CD4-positive, alpha-beta memory T cell (primary cell): ENCODE data around the gene HIRA. TPM values are rescaled to one million over a fixed set of nuclear protein-coding genes. Genes with fewer than 3 reads are reported as not detected.

Experiments
- CTCF ChIA-PET: fragments of 350-600 bp; sonication (Branson Sonifier 250); formaldehyde crosslinking; loops from one replicate; lab custom pipeline; 2021; ENCODE audit warnings: inconsistent platforms; ENCODE audit not compliant: partially characterized antibody; lab: Charles Lee
- POLR2A ChIA-PET: fragments of 350-600 bp; sonication (Branson Sonifier 250); formaldehyde crosslinking; loops from one replicate; lab custom pipeline; 2021; ENCODE audit not compliant: partially characterized antibody; lab: Charles Lee
- DNase-seq, 5 donors: peaks; one replicate each; pipeline versions ENCODE4 v3.0.0 to v3.0.0-alpha.2; 2020 to 2022; ENCODE audit warnings: mixed read lengths in 1 of 5
- H3K27ac ChIP-seq: one replicate; pipeline ENCODE4 v1.7.0; 2013; ENCODE audit warnings: low read depth, low read length
- H3K27me3 ChIP-seq: 2 replicates; pipeline ENCODE4 v1.7.0; 2013; ENCODE audit warnings: mild to moderate bottlenecking, low read length, moderate library complexity; ENCODE audit not compliant: insufficient read depth
- H3K36me3 ChIP-seq: 2 replicates; pipeline ENCODE4 v1.7.0; 2013; ENCODE audit warnings: mild to moderate bottlenecking, low read length, moderate library complexity; ENCODE audit not compliant: insufficient read depth
- H3K4me1 ChIP-seq: 2 replicates; pipeline ENCODE4 v1.7.0; 2013; ENCODE audit warnings: mild to moderate bottlenecking, low read length, moderate library complexity; ENCODE audit not compliant: insufficient read depth
- H3K4me3 ChIP-seq, 2 donors: one replicate each; pipeline ENCODE4 v1.7.0; 2013; ENCODE audit warnings: low read length in 2 of 2, mild to moderate bottlenecking in 1 of 2
- H3K9me3 ChIP-seq, 2 donors: one replicate each; pipeline ENCODE4 v1.7.0; 2013; ENCODE audit warnings: low read length in 2 of 2, control low read depth in 1 of 2; ENCODE audit not compliant: control insufficient read depth in 1 of 2
- H3K27ac Mint-ChIP-seq, 7 donors: one replicate each; pipeline ENCODE4 v1.8.0; 2020 to 2021; ENCODE audit warnings: mixed read lengths in 7 of 7, mild to moderate bottlenecking in 6 of 7, inconsistent platforms in 3 of 7, moderate library complexity in 3 of 7
- H3K27me3 Mint-ChIP-seq, 2 donors: one replicate each; pipeline ENCODE4 v1.8.0; 2020 to 2021; ENCODE audit warnings: mixed read lengths in 2 of 2
- H3K36me3 Mint-ChIP-seq, 2 donors: one replicate each; pipeline ENCODE4 v1.8.0; 2020 to 2021; ENCODE audit warnings: mixed read lengths in 2 of 2, inconsistent platforms in 1 of 2, mild to moderate bottlenecking in 1 of 2
- H3K4me1 Mint-ChIP-seq, 4 donors: one replicate each; pipeline ENCODE4 v1.8.0; 2020 to 2021; ENCODE audit warnings: mixed read lengths in 4 of 4, mild to moderate bottlenecking in 1 of 4
- H3K4me3 Mint-ChIP-seq, 8 donors: one replicate each; pipeline ENCODE4 v1.8.0; 2020 to 2021; ENCODE audit warnings: mixed read lengths in 8 of 8, mild to moderate bottlenecking in 7 of 8, moderate library complexity in 6 of 8, inconsistent platforms in 3 of 8
- H3K9me3 Mint-ChIP-seq, 8 donors: one replicate each; pipeline ENCODE4 v1.8.0; 2020 to 2021; ENCODE audit warnings: mixed read lengths in 8 of 8, mild to moderate bottlenecking in 5 of 8, inconsistent platforms in 3 of 8, moderate library complexity in 1 of 8
- intact Hi-C: fragments of 100-400 bp; cut with micrococcal nuclease; formaldehyde crosslinking; loops from one replicate; pipeline ENCODE4 v1.15.1; 2023
- polyA plus RNA-seq, 2 donors: library from polyadenylated mRNA; unstranded; fragments of 300-500 nt; fragmentation: Illumina TruSeq; gene quantifications; one replicate each; pipeline ENCODE4 v1.2.3, GENCODE V29; 2021
- total RNA-seq, 2 experiments: library from RNA; stranded (reverse); gene quantifications; one replicate each; pipeline ENCODE4 v1.2.3, GENCODE V29; 2021

The HIRA gene
- total and polyA plus RNA-seq, 4 experiments from 2014 or later: 1.4 to 30.8 (median 17.6) TPM

GRCh38 chr22:19353363-19354131, 78.0 kb downstream of the HIRA start:
- no peaks in the 10 kb centered on the region for H3K27me3 ChIP-seq
- ChIA-PET CTCF (no interaction called here), POLR2A (no interaction called here)
- peaks cover 82% of the 10 kb centered on the region for H3K36me3 ChIP-seq
- no peaks in the 10 kb centered on the region for H3K4me1 ChIP-seq
- Mint-ChIP-seq H3K27ac (peak overlapping the region in 2 of 7 donors; percentile 7 to 44), H3K4me3 (no peak overlapping the region), H3K27me3 (no peaks in the 10 kb centered on the region), H3K4me1 (no peaks in the 10 kb centered on the region), H3K36me3 (peaks cover 51 to 74% of the 10 kb centered on the region in 2 donors), H3K9me3 (no peaks in the 10 kb centered on the region)
- H3K27ac ChIP-seq: no peak overlapping the region
- intact Hi-C loops: no loop called here
- no peak for DNase-seq
- no peak overlapping the region for H3K4me3 ChIP-seq
- no peaks in the 10 kb centered on the region for H3K9me3 ChIP-seq

- no peaks in the 10 kb centered on the region for H3K4me1 ChIP-seq
- intact Hi-C loops: no loop called here
- no peak overlapping the region for H3K27ac Mint-ChIP-seq
- H3K4me3 ChIP-seq: no peak overlapping the region
- ChIA-PET CTCF (no interaction called here), POLR2A (no interaction called here)
- H3K4me1 Mint-ChIP-seq: no peaks in the 10 kb centered on the region
- H3K27ac ChIP-seq: no peak overlapping the region
- H3K36me3 Mint-ChIP-seq: peaks cover 45 to 72% of the 10 kb centered on the region in 2 donors
- no peaks in the 10 kb centered on the region for H3K9me3 ChIP-seq
- no peak overlapping the region for H3K4me3 Mint-ChIP-seq
- H3K27me3 ChIP-seq: no peaks in the 10 kb centered on the region
- H3K27me3 Mint-ChIP-seq: no peaks in the 10 kb centered on the region
- H3K9me3 Mint-ChIP-seq: no peaks in the 10 kb centered on the region
- H3K36me3 ChIP-seq: peaks cover 81% of the 10 kb centered on the region
- no peak for DNase-seq
Observed at GRCh38 chr22:19352766-19353165, 78.8 kb downstream of the HIRA start.

- no peaks in the 10 kb centered on the region for H3K9me3 ChIP-seq
- CTCF ChIA-PET: no interaction called here
- H3K4me1 ChIP-seq: no peaks in the 10 kb centered on the region
- peaks cover 76% of the 10 kb centered on the region for H3K36me3 ChIP-seq
- H3K27me3 ChIP-seq: no peaks in the 10 kb centered on the region
- H3K4me3 ChIP-seq: no peak overlapping the region
- H3K36me3 Mint-ChIP-seq: peaks cover 48 to 69% of the 10 kb centered on the region in 2 donors
- H3K4me1 Mint-ChIP-seq: no peaks in the 10 kb centered on the region
- POLR2A ChIA-PET: no interaction called here
- peak overlapping the region in 1 of 7 donors; percentile 82 for H3K27ac Mint-ChIP-seq
- no peaks in the 10 kb centered on the region for H3K27me3 Mint-ChIP-seq
- no peak overlapping the region for H3K27ac ChIP-seq
- intact Hi-C loops: no loop called here
- no peak for DNase-seq
- H3K4me3 Mint-ChIP-seq: no peak overlapping the region
- H3K9me3 Mint-ChIP-seq: no peaks in the 10 kb centered on the region
Observed at GRCh38 chr22:19352217-19352616, 79.3 kb downstream of the HIRA start.

GRCh38 chr22:19351604-19352003, 79.9 kb downstream of the HIRA start:
- Mint-ChIP-seq H3K4me1 (no peaks in the 10 kb centered on the region), H3K4me3 (no peak overlapping the region), H3K9me3 (no peaks in the 10 kb centered on the region), H3K27ac (peak overlapping the region in 4 of 7 donors; percentile 42 to 56 (median 46)), H3K27me3 (no peaks in the 10 kb centered on the region), H3K36me3 (peaks cover 52 to 72% of the 10 kb centered on the region in 2 donors)
- intact Hi-C loops: no loop called here
- Histone ChIP-seq H3K4me3 (no peak overlapping the region), H3K9me3 (no peaks in the 10 kb centered on the region), H3K27me3 (no peaks in the 10 kb centered on the region), H3K4me1 (no peaks in the 10 kb centered on the region), H3K36me3 (peaks cover 70% of the 10 kb centered on the region), H3K27ac (no peak overlapping the region)
- no peak for DNase-seq
- ChIA-PET CTCF (no interaction called here), POLR2A (no interaction called here)

- Histone ChIP-seq H3K36me3 (peaks cover 67% of the 10 kb centered on the region), H3K4me1 (no peaks in the 10 kb centered on the region), H3K27ac (no peak overlapping the region), H3K4me3 (no peak overlapping the region), H3K27me3 (no peaks in the 10 kb centered on the region), H3K9me3 (no peaks in the 10 kb centered on the region)
- Mint-ChIP-seq H3K4me1 (no peaks in the 10 kb centered on the region), H3K9me3 (no peaks in the 10 kb centered on the region), H3K27ac (peak overlapping the region in 1 of 7 donors; percentile 48), H3K27me3 (no peaks in the 10 kb centered on the region), H3K4me3 (no peak overlapping the region), H3K36me3 (peaks cover 55 to 73% of the 10 kb centered on the region in 2 donors)
- ChIA-PET POLR2A (no interaction called here), CTCF (no interaction called here)
- intact Hi-C loops: no loop called here
- DNase-seq: no peak
Observed at GRCh38 chr22:19350947-19351346, 80.6 kb downstream of the HIRA start.

GRCh38 chr22:19350476-19350859, 81.1 kb downstream of the HIRA start:
- Mint-ChIP-seq H3K27me3 (no peaks in the 10 kb centered on the region), H3K27ac (peak overlapping the region in 3 of 7 donors; percentile 23 to 56 (median 53)), H3K4me1 (no peaks in the 10 kb centered on the region), H3K4me3 (no peak overlapping the region), H3K36me3 (peaks cover 52 to 75% of the 10 kb centered on the region in 2 donors), H3K9me3 (no peaks in the 10 kb centered on the region)
- H3K36me3 ChIP-seq: peaks cover 63% of the 10 kb centered on the region
- no peaks in the 10 kb centered on the region for H3K9me3 ChIP-seq
- POLR2A ChIA-PET: no interaction called here
- H3K27me3 ChIP-seq: no peaks in the 10 kb centered on the region
- H3K27ac ChIP-seq: no peak overlapping the region
- intact Hi-C loops: no loop called here
- no peaks in the 10 kb centered on the region for H3K4me1 ChIP-seq
- CTCF ChIA-PET: no interaction called here
- H3K4me3 ChIP-seq: no peak overlapping the region
- DNase-seq: no peak

- intact Hi-C loops: no loop called here
- Histone ChIP-seq H3K36me3 (peaks cover 57% of the 10 kb centered on the region), H3K27ac (no peak overlapping the region), H3K4me3 (no peak overlapping the region), H3K9me3 (no peaks in the 10 kb centered on the region), H3K27me3 (no peaks in the 10 kb centered on the region), H3K4me1 (no peaks in the 10 kb centered on the region)
- no peak for DNase-seq
- H3K9me3 Mint-ChIP-seq: no peaks in the 10 kb centered on the region
- H3K4me3 Mint-ChIP-seq: no peak overlapping the region
- H3K27ac Mint-ChIP-seq: peak overlapping the region in 3 of 7 donors; percentile 33 to 53 (median 43)
- no peaks in the 10 kb centered on the region for H3K27me3 Mint-ChIP-seq
- H3K4me1 Mint-ChIP-seq: no peaks in the 10 kb centered on the region
- H3K36me3 Mint-ChIP-seq: peaks cover 57 to 73% of the 10 kb centered on the region in 2 donors
- ChIA-PET POLR2A (no interaction called here), CTCF (no interaction called here)
Observed at GRCh38 chr22:19349778-19350475, 81.6 kb downstream of the HIRA start.
